GM18526 (cell line): ENCODE measurements around the gene BIRC7.

Source experiments
- POLR2A ChIP-seq: IDR thresholded peaks from 3 replicates; pipeline ENCODE4 v1.6.1; 2011; ENCODE audit not compliant: insufficient read length; ENCODE audit errors: extremely low read depth

The BIRC7 gene

GRCh38 chr20:63230800-63231268, 4.9 kb upstream of the BIRC7 start:
- no peak for TF ChIP-seq POLR2A

- no peak for TF ChIP-seq POLR2A
Observed at GRCh38 chr20:63232235-63233060, 3.3 kb upstream of the BIRC7 start.

- no peak for TF ChIP-seq POLR2A
Observed at GRCh38 chr20:63233061-63233344, 2.7 kb upstream of the BIRC7 start.

- TF ChIP-seq POLR2A: no peak
Observed at GRCh38 chr20:63233924-63234323, 1.8 kb upstream of the BIRC7 start.

- no peak for TF ChIP-seq POLR2A
Observed at GRCh38 chr20:63234693-63235398, 859 bp upstream of the BIRC7 start.

DNA sequence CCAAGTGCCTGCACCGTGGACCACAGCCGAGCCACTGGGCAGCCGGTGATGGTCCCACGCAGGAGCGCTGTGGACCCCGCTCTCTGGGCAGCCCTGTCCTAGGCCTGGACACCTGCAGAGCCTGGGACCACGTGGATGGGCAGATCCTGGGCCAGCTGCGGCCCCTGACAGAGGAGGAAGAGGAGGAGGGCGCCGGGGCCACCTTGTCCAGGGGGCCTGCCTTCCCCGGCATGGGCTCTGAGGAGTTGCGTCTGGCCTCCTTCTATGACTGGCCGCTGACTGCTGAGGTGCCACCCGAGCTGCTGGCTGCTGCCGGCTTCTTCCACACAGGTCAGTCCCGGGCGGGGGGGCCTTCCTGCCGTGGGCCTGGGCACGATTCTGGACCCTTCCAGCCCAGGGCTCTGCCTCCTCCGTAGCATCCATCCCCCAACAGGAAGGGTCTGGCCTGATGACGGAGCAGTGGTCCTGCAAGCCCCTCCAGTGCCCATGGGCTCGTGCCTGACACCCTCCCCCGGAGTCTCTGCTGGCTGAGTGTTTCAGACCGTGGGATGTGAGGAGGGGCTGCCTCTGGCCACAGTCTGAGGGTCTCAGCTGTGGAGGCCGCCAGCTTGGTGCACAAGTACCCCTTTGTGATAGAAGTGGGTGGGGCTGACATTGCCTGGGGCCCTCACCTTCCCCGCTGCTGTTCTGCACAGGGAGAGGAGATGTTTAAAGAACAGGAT, 572 bp downstream of the BIRC7 start:
- TF ChIP-seq POLR2A: no peak

DNA sequence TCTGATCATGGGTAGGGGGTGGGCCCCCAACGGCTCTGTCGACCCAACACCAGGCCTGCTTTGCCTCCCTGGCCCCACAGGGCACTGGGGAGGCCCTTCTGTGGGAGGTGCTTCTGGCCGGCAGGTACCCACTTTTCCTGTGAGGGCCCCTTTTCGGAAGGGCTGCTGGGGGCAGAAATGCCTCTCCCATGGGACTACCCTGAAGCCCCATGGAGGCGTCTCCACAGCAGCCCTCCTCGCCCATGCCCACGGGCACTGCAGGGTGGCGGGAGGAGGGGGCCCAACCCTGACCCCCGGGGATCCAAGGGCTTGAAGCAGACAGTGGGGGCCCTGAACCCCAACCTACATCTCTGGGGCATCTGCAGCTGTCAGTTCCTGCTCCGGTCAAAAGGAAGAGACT, 2.3 kb downstream of the BIRC7 start:
- TF ChIP-seq POLR2A: no peak

DNA sequence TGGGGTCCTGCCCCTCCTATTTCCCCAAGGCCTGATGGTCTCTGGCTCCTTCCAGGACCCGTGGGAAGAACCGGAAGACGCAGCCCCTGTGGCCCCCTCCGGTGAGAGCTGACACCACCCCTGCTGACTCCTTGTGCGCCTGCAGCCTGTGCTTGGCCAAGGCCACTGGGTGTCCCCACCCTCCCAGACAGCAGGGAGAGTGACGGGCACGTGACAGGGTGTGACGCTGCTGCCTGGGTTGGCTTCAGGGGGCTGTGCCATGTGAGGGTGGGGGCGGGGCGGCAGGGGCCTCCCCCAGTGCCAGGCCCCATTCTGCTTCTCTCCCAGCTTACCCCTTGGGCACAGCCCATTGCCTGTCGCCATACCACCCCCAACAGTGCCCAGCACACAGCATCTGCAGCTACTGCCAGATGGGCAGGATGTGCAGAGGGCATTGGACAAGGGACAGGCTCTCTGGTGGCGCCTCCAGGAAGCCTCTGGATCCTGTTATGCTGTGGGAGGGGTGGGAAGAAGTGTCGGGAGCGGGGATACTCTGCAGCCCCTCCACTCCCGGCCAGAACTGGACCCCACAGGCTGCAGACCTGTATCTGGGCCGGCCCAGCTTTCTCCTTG, 2.9 kb downstream of the BIRC7 start:
- TF ChIP-seq POLR2A: no peak

DNA sequence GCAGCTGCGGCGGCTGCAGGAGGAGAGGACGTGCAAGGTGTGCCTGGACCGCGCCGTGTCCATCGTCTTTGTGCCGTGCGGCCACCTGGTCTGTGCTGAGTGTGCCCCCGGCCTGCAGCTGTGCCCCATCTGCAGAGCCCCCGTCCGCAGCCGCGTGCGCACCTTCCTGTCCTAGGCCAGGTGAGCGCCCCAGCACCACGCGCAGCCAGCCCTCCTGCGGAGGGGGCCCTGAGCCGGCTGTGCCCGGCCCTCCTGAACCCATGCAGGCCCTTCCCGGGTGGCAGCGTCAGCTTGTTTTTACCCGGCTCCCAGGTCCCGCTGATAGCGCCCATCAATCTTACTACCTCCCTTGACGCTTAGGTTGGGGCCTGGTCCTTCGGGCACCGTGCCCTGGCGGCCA, 3.7 kb downstream of the BIRC7 start:
- no peak for TF ChIP-seq POLR2A

DNA sequence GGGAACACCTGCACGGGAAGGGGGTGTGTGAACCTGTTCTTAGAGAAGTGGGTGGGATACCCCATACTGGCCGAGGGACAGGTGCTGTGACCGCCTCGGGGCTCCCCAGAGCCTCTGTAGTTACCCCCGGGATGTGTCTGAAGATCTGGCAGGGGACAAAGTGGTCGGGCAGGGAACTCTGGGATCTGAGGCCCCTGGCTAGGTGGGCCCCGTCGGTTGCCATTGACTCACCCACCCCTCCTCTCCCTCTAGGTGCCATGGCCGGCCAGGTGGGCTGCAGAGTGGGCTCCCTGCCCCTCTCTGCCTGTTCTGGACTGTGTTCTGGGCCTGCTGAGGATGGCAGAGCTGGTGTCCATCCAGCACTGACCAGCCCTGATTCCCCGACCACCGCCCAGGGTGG, 4.3 kb downstream of the BIRC7 start:
- TF ChIP-seq POLR2A: no peak

DNA sequence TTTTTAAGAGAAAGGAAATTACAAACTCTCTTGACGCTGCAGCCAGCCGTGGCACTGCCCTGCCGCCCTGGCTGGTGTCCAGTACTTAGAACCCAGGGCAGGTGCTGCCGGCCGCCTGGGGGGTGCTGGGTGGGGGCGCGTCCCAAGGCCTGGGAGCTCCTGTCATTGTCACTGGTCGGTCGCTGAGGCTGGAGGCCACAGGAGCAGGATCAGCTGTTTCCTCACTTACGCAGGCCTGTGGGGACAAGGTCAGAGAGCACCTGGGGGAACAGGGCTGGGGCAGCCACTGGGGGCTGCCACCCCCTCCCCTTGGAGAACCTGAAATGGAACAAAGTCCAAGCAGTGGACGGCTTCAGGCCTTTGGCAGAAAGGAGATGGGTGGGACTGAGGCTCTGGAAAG, 5.6 kb downstream of the BIRC7 start:
- no peak for TF ChIP-seq POLR2A

- no peak for TF ChIP-seq POLR2A
Observed at GRCh38 chr20:63242736-63243135, 7.0 kb downstream of the BIRC7 start.

DNA sequence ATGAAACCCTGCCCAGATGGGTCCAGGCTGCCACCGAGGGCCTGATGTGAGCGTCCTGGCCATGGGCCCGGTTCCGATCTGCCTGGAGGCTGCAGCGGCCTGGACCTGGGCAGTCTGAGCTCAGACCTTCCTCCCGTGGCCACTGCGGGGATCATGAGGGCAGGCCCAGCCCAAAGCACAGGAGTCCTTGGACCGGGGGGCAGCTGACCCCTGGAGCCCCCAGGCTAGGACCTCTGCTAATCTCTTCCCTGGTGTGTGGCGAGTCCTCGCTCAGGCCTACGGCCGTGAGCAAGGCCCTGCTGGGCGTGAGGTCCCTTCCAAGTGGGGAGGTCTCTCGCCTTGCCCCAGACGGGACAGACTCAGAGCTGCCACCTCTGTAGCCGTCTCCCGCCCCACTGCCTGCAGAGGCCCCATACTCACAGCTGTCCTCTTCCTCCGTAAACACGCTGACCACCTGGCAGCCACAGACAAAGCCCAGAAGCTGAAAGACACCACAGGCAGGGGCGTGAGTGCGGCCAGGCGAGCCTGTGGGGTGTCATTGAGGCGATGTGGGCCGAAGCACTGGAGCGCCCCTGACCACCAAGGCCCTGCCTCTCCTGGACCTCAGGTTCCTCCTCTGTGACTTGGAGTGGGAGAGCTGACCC, 8.0 kb downstream of the BIRC7 start:
- TF ChIP-seq POLR2A: no peak

DNA sequence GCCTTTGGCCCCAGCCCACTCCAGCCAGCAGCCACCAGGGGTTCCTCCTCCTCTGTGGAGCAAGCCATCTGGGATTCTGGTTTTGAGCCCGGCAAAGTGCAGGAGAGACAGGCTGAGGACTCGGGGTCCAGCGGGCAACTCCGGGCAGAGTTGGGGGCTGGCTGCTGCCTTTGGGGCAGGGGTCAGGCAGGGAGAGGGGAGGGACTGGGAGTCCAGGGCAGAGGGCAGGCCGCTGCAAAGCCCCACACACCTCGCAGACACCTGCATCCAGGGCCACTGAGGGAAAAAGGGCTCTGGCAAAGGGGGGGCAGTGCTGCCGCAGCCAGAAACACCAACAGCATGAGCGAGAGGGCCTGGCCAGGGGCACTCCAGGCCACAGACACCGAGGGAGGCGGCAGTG, 8.8 kb downstream of the BIRC7 start:
- TF ChIP-seq POLR2A: no peak

- no peak for TF ChIP-seq POLR2A
Observed at GRCh38 chr20:63246490-63247288, 11.0 kb downstream of the BIRC7 start.

- TF ChIP-seq POLR2A: no peak
Observed at GRCh38 chr20:63247671-63248228, 12.0 kb downstream of the BIRC7 start.
